ENCODE measurements around the gene ARFGAP3.

GRCh38 chr22:42814215-42814614 is 42.9 kb downstream of the ARFGAP3 start:
- no peak for TF ChIP-seq BHLHE40 (IDR thresholded peaks at IDR 0.05; ENCODE audit: borderline replicate concordance)
- TF ChIP-seq TARDBP (IDR thresholded peaks at IDR 0.05), result no peak
- no peak for TF ChIP-seq ELF4 (IDR thresholded peaks at IDR 0.05)
- TF ChIP-seq FOXM1 (IDR thresholded peaks at IDR 0.05; ENCODE audit: borderline replicate concordance), result no peak
